ENCODE measurements around the gene MORF4L1.
A peak's percentile ranks its signal among the peaks of the same experiment; 100 is the strongest.

DNA sequence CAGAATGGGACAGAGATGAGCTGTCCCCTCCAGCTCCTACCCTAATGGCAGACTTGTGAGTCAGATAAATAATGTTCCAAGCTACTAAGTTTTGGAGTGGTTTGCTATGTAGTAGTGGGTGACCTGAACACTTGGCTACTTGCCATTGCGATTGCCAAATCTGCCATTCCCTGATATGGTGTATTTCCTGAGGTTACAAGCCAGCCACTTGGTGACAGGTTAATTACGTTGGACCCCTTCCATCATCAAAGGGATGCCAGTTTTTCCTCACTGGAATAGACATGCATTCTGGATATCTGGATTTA is 33.6 kb downstream of the MORF4L1 start:
- TF ChIP-seq CTCF (IDR thresholded peaks at IDR 0.05) (no peak), POLR2AphosphoS5 (IDR thresholded peaks at IDR 0.05) (peak in 1 of 2 donors; percentile 55), POLR2A (IDR thresholded peaks at IDR 0.05; ENCODE audit: low read depth) (no peak), EP300 (IDR thresholded peaks at IDR 0.05) (no peak)
